Measurements from ENCODE around the gene EML6.

EML6 gene

GRCh38 chr2:54999182-54999581 is 275.7 kb downstream of the EML6 start:
- DNase-seq (ENCODE audit: low read depth in 2 of 2) = no peak

- DNase-seq (ENCODE audit: low read depth in 2 of 2) = no peak
Measured at GRCh38 chr2:55000341-55000740, 276.9 kb downstream of the EML6 start.

GRCh38 chr2:55001716-55002115 is 278.3 kb downstream of the EML6 start:
- DNase-seq (ENCODE audit: low read depth in 2 of 2) = no peak

- no peak for DNase-seq (ENCODE audit: low read depth in 2 of 2)
Measured at GRCh38 chr2:55003706-55004639, 280.5 kb downstream of the EML6 start.

- DNase-seq (ENCODE audit: low read depth in 2 of 2) = no peak
Measured at GRCh38 chr2:55006306-55006705, 282.8 kb downstream of the EML6 start.

GRCh38 chr2:55009277-55010060 is 286.0 kb downstream of the EML6 start:
- DNase-seq (ENCODE audit: low read depth in 2 of 2) = no peak

- DNase-seq (ENCODE audit: low read depth in 2 of 2) = peak in 1 of 2 donors; percentile 6
Measured at GRCh38 chr2:55010149-55010591, 286.7 kb downstream of the EML6 start.

- no peak for DNase-seq (ENCODE audit: low read depth in 2 of 2)
Measured at GRCh38 chr2:55010915-55011314, 287.5 kb downstream of the EML6 start.

- DNase-seq (ENCODE audit: low read depth in 2 of 2) = no peak
Measured at GRCh38 chr2:55011831-55012671, 288.6 kb downstream of the EML6 start.

GRCh38 chr2:55012672-55013484 is 289.4 kb downstream of the EML6 start:
- no peak for DNase-seq (ENCODE audit: low read depth in 2 of 2)

- no peak for DNase-seq (ENCODE audit: low read depth in 2 of 2)
Measured at GRCh38 chr2:55013936-55014335, 290.5 kb downstream of the EML6 start.

- peak in 1 of 2 donors; percentile 6 for DNase-seq (ENCODE audit: low read depth in 2 of 2)
Measured at GRCh38 chr2:55014962-55015939, 291.8 kb downstream of the EML6 start.

GRCh38 chr2:55017428-55017827 is 294.0 kb downstream of the EML6 start:
- no peak for DNase-seq (ENCODE audit: low read depth in 2 of 2)

- no peak for DNase-seq (ENCODE audit: low read depth in 2 of 2)
Measured at GRCh38 chr2:55017880-55018279, 294.4 kb downstream of the EML6 start.

- no peak for DNase-seq (ENCODE audit: low read depth in 2 of 2)
Measured at GRCh38 chr2:55018619-55019018, 295.2 kb downstream of the EML6 start.

- no peak for DNase-seq (ENCODE audit: low read depth in 2 of 2)
Measured at GRCh38 chr2:55019526-55020258, 296.2 kb downstream of the EML6 start.
